NCI-H526 treated with DMSO at 0.1 percent for 48 hours (cell line): ENCODE data around the gene CSTF3.
"Not testable (repeated sequence)": the region's sequence is repeated elsewhere in the genome, so short reads cannot be mapped to it uniquely, and the experiment has no call there.

Source experiments
- DNase-seq: peaks from one replicate; lab custom pipeline; 2025; lab: John Stamatoyannopoulos, UW

Gene CSTF3

DNA sequence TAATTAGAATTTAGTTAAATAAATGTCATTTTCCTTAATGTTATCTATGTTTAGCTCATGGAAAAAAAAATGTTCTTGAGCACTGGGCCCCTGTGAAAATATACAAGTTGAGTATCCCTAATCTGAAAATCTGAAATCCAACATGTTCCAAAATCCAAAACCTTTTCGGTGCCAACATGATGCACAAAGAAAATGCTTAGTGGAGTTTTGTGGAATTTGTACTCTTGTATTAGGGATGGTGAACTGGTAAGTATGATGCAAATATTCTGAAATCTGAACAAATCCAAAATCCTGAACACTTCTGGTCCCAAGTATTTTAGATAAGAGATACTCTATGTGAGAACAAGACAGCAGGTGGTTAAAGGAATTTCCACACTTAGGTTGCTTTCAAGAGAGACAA lies 77.4 kb downstream of the CSTF3 start:
- DNase-seq, result no peak

DNA sequence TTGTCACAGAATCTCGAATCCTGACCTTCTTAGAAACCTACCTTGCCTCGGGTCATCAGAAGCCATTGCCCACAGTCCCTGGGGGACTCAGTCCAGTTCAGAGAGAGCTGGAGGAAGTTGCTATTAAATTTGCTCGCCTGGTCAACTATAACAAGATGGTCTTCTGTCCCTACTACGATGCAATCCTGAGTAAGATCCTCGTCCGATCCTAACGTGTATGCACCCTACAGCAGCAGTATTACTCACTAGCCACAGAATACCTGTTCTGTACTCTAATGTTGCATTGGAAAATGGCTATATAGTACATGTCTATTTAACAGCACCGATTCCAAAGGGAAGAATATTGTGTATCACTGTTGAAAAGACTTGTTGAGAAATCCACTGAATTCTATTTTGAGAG lies 88.8 kb downstream of the CSTF3 start:
- DNase-seq, result no peak

DNA sequence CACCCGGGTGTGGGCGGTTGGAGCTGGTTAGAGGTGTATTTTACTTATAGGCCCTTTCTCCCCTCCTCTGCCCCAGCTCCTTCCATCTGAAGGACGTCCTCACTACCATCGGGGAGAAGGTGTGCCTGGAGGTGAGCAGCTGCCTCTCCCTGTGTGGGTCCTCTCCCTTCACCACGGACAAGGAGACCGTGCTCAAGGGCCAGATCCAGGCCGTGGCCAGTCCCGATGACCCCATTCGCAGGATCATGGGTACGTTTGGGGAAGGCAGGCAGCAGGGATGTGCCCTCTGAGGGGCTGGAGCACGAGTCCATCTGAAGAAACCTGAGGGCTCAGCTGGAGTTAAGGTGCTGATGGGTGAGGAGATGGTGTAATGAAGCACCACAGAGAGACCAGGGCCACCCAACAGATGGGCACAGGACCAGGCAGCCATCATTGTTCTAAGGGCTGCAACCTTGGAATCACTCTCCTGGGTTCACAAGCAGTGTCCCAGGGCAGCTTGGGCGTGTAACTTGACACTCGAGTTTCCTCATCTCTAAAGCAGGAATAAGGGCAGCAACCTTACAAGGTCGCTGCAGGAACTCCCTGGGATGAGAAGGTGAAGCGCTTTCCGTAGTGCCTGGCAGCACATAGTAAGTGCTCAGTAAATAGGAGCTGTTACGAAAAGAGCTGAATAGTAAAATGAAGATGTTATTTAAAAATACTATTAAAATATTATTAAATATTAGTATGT lies 92.5 kb downstream of the CSTF3 start:
- DNase-seq, result no peak

DNA sequence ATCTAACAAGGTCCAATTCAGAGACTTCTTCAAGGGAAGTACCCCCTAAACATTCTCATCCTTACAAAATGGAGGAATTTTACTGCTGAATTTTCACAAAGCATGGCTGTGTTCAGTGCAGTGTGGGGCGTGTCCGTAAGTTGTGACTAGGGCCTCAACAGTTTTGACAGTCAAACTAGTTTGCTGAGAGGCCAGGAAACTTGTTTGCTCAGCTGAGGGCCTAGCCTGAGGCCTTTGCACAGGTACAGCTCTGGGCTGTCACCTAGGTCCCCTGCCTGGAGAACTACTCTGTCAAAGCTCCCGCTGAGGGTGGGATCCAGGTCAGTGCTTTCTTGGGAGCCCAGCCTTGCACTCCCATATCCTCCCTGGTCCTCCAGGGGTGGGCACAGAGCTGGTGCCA lies 94.0 kb downstream of the CSTF3 start:
- peak; percentile 93 for DNase-seq

DNA sequence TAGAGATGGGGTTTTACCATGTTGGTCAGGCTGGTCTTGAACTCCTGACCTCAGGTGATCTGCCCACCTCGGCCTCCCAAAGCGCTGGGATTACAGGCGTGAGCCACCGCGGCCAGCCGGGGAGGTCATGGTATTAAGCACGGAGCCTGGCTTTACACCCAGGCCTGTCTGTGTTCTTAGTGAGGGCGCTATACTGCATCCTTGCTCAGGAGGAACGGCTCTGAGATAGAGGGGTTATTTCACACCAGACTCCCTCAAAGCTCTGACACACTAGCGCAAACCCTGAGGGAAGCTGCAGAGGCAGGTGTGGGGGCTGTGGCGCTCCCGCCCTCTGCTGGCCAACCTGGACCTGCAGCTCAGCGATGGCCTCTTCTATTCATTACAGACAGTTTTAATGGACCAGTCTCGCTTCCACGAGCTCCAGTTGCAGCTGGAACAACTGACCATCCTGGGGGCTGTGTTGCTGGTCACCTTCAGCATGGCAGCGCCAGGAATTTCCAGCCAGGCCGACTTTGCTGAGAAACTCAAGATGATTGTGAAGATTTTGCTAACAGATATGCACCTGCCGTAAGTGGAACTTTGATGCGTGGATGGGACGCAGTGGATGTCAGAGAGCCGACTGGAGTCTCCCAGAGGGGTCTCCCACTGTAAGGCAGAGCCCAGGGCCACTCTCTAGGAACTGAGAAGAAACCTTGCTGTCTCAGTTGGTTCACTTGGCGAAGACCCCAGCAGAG lies 95.7 kb downstream of the CSTF3 start:
- peak; percentile 74 for DNase-seq

DNA sequence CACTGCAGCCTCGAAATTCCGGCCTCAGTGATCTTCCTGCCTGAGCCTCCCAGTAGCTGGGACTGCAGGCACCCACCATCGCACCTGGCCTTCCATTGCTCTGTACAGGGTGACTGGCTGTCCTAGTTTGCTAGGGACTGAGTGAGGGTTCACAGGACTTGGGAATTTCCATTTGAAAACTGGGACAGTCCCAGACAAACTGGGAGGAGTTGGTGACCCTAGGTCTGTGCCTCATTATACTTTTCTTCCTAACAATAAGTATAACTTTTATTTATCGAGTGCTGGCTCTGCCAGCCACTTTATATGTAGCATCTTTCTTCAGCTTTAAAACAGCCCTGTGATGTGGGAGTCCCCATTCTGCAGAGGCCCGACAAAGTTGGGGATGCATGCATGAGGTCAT lies 96.4 kb downstream of the CSTF3 start:
- no peak for DNase-seq

DNA sequence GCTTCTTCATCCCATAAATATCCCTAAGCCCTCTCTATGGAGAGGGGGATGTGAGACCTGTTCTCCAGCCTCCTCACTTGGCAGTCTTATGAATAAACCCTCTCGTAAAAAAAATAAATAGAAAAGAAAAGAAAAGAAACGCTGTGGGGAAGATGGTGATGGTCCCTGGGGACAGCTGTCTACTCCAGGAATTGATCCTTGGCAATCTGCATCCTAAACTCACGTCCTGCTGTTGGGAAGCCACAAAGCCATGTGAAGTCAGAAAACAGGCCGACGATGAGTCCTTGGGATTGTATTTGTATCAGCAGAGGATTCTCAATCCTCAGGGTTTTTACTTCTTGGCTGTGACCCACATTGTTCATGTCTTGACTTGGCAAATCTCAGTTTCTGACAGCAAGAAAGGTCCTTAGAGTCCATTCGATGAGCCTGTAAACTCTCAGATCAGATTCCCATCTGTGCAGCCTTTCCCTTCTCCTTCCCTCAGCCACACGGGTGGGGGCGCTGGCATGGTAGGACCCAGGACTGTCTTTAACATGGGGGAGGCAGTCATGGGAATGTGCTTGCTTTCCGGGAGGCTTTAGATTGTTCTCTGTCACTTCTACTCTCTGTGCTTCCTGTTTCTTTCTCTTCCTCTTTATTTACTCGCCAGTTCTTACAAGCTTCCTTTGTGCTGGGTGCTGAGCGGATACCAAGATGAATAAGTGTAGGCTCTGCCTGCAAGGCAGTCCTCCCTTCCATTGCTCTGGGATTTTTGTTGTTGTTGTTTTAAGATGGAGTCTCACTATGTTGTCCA lies 97.1 kb downstream of the CSTF3 start:
- DNase-seq, result no peak

DNA sequence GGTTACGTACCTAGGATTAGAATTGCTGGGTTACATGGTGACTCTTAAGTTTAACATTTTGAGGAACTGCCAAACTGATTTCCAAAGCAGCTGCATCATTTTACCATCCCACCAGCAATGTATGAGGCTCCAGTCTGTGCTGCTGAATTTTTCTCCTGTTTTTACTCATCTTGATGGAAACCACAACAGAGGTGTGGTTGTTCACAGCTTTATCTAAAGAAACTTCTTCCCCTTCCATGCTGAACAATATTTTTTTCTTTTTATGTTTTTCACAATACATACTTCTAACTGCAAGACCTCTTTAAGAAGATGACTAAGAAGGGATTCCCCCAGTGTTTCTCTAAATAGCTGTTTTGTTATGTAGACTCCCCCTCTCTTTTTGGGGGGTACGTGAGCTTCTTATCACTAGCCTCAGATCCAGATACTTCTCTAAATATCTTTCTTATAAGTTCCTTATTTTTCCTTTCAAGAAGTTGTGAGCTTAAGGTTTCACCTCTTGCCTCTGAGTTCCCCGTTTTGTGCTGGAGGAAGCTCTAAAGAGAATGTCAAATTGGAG lies 97.9 kb downstream of the CSTF3 start:
- DNase-seq, result no peak

DNA sequence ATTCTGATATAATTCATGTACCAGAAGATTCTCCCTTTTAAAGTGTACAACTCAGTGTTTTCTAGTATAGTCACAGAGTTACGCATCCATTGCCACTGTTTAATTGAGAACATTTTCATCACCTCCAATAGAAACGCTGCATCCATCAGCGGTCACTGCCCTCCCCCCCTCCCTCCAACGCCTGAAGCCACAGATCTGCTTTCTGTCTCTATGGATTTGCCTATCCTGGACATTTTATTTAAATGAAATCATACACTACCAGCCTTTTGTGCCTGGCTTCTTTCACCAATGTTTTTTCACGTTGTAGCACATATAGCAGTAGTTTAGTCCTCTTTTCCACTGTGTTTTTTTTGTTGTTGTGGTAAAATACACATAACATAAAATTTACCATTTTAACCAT lies 99.1 kb downstream of the CSTF3 start:
- peak; percentile 88 for DNase-seq

DNA sequence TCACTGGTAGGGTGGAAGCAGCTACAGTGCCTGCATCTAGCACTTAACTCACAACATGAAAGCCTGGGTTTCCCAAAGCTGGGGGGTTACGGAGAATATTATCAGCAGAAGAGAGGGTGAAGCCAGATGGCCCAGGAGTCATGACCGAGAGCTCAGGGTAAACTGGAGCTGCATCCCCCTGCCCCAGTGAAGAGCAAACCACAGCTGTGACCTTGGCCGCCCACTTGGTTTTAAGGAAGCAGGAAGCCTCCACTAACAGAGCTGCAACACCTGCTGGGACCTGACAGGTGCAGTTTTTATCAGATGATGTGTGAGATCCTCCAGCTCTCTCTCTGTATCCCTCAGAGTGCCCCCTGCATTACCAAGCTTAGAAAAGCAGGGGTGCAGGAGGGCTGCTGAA lies 101.0 kb downstream of the CSTF3 start:
- peak; percentile 5 for DNase-seq

DNA sequence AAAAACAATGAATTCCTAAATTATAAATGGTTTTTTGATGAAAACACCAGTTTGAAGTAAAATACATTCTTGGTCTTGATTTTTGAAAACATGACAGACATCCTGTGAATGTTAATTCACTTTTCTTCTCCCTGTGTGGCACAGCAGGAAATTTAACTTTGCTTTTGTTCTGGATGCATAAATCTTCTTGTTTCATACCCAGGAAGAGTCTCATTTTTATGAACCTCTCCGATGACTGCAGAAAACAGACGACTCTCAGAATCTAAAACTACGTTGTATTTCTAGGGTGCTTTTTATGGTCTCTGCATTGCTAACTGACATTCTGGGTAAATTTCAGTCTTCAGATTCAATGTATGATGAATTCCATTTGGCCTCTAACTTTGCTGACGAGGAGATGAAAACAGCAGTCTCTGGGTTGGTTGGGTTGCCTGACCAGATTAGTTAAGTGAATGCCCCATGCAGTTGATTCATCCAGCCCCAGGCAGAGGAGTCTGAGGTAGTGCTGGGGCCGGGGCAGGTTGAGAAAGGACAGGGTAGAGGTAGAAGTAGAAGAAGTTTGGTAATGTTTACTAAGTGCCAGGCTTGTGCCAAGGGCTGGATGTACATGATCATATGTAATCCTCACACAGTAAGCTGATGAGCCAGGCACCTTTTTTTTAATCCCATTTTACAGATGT lies 101.8 kb downstream of the CSTF3 start:
- no peak for DNase-seq

DNA sequence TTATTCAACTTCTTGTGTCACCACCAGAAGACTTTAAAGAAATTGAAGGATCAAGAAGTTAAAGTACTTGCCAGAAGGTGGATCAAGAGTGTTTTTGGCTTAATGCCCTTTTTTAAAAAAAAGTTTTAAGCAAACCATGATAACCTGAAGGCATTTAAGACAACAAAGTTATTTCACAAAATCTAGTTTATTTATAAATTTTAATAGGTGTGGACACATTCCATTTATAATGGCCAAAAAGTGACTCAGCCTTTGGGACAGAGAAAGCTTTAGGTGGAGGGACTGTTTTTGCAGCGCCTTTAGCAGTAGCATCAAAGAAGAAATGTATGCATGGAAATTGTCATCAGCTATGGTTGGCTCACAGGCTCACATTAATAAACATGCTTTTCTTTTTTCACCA lies 104.0 kb downstream of the CSTF3 start:
- no peak for DNase-seq

DNA sequence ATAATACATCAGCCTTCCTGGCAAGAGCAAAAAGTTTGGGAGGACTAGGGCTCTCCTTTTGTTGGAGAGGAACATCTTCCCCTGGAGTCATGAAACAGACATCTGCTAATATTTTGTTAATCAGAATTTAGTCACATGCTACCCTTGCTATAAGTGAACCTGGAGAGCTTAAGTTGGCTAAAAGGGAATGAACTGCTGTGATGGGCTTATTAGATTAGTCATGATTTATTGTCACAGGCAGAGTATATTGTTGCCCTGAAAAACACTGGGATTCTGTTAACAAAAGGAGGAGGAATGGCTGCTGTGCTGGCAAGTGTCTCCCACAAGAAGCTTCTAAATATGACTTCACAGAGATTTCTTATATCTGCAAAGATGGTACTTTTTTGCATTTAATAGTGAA lies 105.9 kb downstream of the CSTF3 start:
- DNase-seq, result no peak

DNA sequence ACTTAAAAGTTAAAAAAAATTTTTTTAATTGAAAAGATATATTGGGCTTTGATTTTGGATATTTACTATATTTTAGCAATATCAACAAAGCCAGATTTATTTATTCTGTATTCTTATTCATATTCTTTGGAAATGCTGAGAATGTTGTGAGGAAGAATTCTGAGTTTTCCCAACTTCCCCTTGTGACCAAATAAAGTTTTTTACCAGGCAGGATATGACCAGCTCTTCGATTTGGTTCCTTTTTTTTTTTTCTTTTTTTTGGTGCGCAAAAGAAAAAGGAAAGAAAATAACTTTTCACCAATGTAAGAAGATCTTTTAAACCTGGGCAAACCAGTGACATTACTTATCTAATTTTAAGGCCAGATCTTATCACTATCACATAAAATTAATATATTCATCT lies 109.0 kb downstream of the CSTF3 start:
- no peak for DNase-seq

DNA sequence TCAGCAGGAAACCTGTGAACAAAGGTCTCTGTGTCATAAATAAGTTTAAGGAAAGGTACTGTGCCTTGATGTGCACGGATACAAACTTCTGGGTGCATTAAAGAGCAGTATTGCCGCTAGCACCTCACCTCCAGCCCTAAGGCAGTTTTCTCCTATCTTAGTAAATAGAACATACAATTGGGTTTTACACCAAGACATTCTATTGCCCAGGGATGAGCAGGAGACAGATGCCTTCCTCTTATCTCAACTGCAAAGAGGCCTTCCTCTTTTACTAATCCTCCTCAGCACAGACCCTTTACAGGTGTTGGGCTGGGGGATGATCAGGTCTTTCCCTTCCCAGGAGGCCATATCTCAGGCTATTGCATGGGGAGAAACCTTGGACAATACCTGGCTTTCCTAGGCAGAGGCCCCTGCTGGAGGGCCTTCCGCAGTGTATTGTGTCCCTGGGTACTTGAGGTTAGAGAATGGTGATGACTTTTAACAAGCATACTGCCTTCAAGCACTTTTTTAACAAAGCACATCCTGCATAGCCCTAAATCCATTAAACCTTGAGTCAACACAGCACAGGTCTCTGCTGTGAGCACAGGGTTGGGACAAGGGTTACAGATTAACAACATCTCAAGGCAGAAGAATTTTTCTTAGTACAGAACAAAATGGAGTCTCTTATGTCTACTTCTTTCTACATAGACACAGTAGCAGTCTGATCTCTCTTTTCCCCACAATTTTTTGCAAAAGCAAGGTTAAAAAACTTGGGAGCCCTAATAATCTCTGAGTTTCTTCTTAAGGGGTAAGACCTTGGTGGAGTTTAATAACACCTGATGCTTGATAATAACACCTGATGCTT lies 111.5 kb downstream of the CSTF3 start:
- not testable (repeated sequence) for DNase-seq

DNA sequence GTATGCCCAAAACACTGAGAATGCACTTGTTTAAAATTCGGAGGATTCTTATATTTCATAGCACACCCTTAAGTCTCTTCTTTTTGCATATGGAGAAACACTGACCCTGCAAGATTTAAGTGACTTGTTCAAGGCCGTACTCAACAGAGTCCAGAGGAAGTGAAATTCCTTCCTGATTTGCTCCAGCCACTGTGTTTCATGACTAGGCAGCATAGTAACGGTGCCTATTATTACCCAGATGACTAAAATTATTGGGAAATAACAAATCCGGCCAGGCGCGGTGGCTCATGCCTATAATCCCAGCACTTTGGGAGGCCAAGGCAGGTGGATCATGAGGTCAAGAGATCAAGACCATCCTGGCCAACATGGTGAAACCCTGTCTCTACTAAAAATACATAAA lies 112.6 kb downstream of the CSTF3 start:
- DNase-seq, result not testable (repeated sequence)

DNA sequence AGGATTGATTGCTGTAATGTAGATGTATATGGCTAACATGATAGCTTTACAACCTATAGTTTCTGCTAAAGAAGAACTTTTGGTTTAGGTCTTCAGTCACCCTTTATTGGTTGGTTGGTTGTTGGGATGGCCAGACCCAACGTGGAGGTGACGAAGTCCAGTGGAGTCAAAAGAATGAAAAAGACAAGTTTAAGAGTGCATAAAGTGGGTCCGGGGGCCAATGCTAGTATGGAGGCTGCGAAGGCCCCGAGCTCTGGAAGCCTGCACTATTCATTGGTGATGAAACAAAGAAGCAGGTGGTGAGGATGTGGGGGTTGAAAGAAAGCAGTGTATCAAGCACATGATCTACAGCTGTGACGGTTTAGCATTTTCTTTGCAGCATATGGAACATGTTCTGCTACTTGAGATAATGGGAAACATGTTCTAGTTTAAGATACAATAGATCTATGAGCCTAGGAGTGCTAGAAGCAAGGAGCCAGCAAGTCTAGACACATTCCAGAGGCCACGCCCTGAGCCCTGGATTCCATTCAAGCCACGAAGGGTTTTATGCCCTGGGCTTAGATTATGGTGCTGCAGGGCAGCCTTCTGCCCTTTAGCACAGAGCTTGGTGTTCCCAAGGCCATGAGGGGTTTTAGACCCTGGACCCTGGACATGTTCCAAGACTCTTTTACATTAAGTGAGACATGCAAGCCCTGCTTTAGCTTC lies 115.6 kb downstream of the CSTF3 start:
- no peak for DNase-seq

DNA sequence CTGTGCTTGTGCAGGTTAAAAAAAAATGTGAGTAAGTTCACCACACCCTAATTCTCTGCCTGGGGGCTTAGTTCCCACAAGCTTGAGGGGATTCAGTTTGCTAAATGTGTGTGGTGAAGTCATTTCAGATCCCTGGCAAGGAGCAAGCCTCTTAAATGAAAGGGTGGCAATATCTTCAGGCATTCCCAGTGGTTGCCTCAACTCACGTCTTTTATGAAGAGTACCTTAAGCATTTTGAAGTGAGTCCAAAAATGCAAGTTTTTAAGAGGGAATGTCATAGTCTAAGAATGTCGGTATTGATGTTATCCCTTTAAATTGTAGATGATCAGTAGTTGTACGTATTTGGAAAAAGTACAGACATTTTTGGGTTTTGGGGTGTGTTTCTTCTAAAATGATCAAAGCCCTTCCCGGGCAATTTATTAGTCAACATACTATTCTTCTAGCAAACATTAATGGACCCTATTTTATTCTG lies 117.0 kb downstream of the CSTF3 start:
- DNase-seq, result no peak

DNA sequence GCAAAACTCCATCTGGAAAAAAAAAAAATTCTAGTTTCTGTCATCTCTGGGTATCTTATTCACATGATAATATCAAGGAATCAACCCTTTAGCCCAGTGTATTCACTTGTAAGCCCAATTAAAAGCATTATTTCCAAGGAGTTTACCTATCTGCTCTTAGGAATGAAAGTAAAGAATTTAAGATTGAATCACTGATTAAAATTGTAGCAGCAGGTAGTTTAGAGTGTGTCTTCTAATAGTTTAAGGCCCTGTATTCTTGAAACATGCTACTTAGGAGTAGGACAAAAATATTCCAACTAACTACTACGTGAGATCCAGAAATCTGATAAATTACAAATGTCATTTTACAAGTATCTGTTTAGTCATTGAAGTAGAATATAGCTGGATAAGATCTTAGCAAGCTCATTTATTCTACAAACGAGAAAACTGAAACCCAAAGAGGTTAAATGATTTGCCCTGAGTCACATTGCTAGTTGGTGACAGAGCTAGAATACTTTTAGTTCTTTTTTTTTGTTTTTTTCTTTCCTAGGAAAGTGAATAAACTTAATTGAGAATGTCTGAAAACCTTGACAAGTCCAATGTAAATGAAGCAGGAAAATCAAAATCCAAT lies 118.0 kb downstream of the CSTF3 start:
- DNase-seq, result no peak
